Measurements from ENCODE around the gene HOXB5.

GRCh38 chr17:48596735-48597527 lies 3.4 kb upstream of the HOXB5 start:
- TF ChIP-seq CTCF (IDR thresholded peaks at IDR 0.05) (no peak), EP300 (IDR thresholded peaks at IDR 0.05) (no peak)

Measured in upper lobe of left lung (tissue), 4 donors.